ENCODE data around the gene TAGLN3.

GRCh38 chr3:111954228-111954990, 44.3 kb upstream of the TAGLN3 start:
- TF ChIP-seq, protein P1, sequence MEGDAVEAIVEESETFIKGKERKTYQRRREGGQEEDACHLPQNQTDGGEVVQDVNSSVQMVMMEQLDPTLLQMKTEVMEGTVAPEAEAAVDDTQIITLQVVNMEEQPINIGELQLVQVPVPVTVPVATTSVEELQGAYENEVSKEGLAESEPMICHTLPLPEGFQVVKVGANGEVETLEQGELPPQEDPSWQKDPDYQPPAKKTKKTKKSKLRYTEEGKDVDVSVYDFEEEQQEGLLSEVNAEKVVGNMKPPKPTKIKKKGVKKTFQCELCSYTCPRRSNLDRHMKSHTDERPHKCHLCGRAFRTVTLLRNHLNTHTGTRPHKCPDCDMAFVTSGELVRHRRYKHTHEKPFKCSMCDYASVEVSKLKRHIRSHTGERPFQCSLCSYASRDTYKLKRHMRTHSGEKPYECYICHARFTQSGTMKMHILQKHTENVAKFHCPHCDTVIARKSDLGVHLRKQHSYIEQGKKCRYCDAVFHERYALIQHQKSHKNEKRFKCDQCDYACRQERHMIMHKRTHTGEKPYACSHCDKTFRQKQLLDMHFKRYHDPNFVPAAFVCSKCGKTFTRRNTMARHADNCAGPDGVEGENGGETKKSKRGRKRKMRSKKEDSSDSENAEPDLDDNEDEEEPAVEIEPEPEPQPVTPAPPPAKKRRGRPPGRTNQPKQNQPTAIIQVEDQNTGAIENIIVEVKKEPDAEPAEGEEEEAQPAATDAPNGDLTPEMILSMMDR (IDR thresholded peaks at IDR 0.05): no peak
- TF ChIP-seq EP300 (IDR thresholded peaks at IDR 0.05) (no peak), POLR2A (IDR thresholded peaks at IDR 0.05) (no peak)

Data from ovary (tissue), 3 donors.